ENCODE data around the gene TSPOAP1.

DNA sequence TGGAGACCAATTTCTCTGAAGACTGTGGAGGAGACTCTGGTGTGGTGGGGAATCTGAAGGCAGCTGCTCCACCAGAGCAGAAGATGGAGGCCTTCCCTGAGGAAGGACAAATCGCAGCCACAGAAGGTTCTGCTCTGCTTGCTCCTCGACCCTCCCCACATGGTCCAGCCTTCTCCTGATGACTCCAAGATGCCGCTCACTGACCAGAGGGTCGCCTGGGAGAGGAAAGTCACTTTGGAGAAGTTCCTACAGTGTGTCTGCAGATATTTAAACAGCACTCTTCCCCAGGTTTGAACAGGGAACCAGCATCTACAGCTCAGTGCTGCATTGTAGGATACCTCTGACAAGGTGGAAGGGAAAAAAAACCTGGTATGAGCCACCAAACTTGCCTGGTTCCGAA lies 44.4 kb upstream of the TSPOAP1 start:
- TF ChIP-seq, protein P1, sequence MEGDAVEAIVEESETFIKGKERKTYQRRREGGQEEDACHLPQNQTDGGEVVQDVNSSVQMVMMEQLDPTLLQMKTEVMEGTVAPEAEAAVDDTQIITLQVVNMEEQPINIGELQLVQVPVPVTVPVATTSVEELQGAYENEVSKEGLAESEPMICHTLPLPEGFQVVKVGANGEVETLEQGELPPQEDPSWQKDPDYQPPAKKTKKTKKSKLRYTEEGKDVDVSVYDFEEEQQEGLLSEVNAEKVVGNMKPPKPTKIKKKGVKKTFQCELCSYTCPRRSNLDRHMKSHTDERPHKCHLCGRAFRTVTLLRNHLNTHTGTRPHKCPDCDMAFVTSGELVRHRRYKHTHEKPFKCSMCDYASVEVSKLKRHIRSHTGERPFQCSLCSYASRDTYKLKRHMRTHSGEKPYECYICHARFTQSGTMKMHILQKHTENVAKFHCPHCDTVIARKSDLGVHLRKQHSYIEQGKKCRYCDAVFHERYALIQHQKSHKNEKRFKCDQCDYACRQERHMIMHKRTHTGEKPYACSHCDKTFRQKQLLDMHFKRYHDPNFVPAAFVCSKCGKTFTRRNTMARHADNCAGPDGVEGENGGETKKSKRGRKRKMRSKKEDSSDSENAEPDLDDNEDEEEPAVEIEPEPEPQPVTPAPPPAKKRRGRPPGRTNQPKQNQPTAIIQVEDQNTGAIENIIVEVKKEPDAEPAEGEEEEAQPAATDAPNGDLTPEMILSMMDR (IDR thresholded peaks at IDR 0.05; ENCODE audit: insufficient read depth, low read length, poor library complexity, severe bottlenecking) = no peak
- no peak for TF ChIP-seq EZH2phosphoT487 (conservative IDR thresholded peaks at IDR 0.05; ENCODE audit: low read length)
